HG03025 (cell line): ENCODE measurements around the gene CPVL.

ENCODE experiments used
- ATAC-seq: cut with Tn5 transposase; IDR thresholded peaks from one replicate; pipeline ENCODE4 v1.9.1; 2021; ENCODE audit warnings: mild to moderate bottlenecking, moderate library complexity; ENCODE audit not compliant: unreplicated experiment, low FRiP score

Gene CPVL

DNA sequence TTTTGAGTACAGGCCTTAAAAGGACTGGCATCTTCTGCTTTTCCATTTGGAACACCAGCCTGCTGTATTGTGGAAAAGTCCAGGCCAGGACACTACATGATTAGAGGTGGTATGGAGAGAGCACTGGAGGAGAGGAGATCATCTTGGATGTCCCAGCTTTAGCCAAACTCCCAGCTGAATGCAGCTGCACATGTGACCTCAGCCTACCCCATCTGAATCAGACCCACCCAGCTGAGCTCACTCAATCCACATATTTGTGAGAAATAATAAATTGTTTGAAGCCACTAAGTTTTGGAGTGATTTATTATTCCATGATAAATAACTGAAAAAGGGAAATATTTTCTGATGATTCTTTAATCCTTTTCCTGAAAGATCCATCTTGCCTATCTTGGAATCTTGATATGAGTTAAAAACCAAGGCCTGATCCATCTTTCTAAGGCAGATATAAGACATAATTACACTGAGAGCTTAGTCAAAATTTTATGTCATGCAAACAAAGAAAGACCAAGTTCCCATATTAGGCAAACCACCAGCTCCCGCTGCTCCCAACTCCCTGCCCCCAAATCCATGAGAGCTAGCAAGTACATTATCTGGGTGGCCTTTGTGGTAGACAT is 133.1 kb downstream of the CPVL start:
- ATAC-seq, result no peak

DNA sequence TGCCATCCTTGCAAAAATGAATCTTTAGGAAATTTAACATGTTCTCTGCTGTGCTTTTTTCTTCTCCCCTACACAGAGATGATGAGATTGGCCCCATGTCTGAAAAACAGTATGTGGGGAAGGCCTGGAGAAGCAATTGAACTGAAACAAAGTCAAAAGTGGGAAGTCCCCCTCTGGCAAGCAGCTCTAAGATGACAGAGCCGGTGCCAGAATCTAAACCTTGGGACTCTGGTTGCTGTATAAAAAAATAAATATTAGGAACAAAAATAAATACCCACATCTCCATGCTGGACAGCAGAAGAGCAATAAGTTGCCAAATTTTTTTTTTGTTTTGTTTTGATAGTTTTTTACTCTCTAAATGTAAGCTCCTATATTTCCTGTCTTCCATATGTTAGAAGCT is 136.4 kb downstream of the CPVL start:
- no peak for ATAC-seq

DNA sequence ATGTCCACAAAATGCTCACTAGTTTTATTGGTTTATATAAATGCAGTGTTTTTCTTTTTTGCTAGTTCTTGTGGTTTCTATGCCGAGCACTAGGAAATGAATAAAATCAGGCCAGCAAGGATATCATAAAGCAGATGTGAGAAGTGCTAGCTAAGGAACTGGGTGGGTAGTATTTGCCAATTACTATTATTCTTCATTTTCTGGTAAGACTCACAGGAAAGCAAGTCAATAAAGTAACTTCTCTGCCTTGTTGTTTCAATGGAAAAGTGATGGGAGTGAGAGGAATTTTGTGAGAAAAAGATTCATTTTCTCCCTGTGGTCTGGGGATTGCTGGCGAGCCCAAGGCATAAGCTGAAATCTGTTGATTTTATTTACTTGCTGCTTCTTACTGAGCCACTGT is 137.7 kb downstream of the CPVL start:
- no peak for ATAC-seq

DNA sequence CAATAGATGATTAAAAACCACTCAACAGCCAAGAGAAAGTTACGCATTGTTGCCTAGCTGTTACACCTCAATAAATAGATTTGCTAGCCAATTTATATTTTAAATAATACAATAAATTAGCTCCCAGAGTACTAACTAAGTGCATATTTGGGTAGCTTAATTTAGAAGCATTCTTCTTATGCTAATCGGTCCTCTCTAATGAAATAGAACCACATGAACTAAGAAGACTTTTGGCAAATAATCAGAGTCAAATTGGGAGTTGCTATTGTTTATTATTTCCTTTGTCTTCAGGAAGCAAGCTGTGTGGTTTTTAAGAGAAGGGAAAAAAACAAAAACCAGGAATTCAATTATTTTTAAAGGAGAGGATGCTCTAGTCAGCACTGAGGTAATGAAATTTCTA is 139.2 kb downstream of the CPVL start:
- no peak for ATAC-seq

DNA sequence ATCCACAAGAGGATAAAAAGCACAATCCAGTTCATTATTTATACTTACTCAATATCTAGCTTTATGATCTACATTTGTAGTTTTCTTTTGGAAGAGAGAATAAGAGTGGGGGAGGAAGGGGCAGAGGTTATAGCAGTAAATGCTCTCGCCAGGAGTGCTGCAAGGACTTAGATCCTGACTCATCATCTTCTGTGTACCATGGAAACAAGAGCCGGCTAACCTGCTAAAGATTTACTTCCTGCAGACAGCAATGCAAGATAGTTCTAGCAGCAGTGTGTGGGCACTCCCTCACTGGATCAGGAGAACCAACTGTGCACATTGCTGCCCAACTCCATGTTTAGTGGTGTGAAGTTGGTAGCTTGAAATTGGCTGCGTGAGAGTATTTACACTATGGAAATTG is 140.5 kb downstream of the CPVL start:
- ATAC-seq, result no peak

DNA sequence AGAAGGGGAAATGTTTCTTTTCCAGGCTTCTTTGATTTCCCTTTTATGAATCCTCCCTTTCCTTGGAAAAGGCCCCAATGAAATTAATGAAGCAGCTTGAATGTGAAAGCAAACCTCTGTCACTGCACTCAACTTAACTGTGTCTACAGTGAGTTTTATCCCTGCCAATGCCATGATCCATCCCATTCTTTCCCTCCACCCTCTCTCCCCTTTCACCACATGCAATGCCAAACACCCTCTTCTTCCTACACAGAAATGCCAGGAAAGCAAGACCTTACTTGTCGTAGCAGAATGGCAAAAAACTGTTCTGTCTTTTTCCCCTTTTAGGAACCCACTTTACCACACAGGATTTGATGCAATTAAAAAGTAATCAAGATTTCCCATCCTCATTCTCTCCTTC is 140.9 kb downstream of the CPVL start:
- ATAC-seq, result no peak

DNA sequence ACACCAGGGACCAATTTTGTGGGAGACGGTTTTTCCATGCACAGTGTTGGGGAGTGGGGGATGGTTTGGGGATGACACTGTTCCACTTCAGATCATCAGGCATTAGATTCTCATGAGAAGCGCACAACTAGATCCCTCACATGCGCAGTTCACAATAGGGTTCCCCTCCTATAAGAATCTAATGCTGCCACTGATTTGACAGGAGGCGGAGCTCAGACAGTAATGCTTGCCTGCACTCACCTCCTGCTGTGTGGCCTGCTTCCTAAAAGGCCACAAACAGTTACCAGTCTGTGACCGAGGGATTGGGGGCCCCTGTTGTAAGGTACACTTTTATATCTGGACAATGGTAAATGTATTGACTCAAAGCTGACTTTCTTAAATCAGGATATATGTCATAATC is 142.6 kb downstream of the CPVL start:
- no peak for ATAC-seq

DNA sequence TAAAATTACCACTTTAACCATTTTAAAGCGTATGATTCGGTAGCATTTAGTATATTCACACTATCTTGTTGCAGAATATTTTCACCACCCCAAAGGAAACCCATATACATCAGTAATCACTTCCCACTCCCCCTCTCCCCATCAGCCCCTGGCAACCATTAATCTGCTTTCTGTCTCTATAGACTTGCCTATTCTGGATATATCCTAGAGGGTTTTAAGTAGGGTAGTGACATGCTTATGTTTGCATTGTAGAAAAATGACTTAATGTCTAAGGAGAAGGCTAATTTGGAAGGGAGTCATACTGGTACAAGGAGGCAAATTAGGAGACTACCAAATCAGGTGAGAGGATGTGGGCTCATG is 145.6 kb downstream of the CPVL start:
- ATAC-seq, result no peak

DNA sequence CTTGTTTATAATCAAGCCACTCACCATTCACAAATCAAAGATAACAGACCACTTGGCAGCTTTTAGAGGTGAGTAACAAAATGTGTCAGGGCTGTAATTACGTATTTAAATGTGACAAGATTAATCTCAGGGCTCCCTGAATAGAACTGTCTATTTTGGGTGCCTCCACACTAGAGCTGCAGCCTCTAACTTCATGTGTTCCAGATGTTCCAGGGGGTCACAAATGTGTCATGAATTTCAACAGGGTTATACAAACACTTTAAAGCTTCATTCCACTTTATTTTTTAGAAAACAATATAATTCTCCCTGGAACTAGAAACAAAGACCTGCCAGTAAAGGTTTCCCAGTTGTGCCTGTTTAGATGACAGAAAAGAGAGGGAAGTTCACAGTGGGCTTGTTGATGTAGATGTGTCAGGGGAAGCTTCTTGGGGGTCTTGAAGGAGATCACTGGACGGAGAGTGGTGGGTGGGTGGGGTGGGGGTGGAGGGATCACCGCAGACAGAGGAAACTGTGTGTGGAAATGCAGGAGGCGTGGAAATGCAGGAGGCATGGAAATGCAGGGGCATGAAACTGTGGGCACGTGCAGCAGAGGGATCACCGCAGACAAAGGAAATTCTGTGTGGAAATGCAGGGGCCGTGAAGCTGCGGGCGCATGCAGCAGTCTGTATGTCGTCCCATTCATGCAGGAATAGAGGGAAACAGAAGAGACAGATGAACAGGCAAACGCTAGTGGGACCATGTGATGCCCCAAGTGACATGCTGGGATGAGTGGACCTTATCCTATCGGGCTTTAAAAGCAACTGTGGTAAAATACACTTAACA is 146.2 kb downstream of the CPVL start:
- no peak for ATAC-seq

DNA sequence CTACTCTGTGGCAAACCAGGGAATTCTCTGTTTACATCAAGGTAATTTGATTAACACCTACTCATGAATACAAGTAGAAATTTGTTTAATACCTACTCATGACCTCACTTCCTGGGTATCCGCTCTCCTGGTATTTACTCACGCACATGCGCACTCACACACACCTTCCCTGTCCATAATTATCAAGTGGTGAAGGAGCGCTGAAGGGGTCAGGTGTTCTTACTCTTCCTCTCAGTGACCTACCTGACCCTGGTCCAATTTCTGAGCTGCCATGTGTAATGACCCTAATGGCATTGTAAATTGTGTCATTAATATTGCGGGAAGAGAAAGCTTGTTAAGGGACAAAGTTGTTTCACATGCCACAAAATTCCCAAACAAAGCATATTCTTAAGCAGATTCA is 146.9 kb downstream of the CPVL start:
- no peak for ATAC-seq

DNA sequence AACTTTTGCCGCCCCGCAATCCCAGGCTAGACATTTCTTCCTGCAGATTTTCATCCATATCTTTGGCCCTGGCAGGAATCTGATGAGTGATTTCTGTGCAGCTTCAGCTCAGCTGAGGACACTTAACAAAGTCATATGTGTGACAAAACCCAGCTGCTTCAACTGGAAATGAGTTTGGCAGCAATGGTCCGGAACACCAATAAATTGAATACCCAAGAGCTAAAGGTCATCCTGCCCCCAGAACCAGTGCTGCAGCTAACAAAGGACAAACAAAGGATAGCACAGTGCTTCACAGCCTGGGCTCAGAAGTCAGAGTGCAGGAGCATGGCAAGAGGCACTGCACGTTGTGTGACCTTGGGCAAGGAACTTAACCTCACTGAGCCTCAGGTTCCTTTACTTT is 148.2 kb downstream of the CPVL start:
- no peak for ATAC-seq

DNA sequence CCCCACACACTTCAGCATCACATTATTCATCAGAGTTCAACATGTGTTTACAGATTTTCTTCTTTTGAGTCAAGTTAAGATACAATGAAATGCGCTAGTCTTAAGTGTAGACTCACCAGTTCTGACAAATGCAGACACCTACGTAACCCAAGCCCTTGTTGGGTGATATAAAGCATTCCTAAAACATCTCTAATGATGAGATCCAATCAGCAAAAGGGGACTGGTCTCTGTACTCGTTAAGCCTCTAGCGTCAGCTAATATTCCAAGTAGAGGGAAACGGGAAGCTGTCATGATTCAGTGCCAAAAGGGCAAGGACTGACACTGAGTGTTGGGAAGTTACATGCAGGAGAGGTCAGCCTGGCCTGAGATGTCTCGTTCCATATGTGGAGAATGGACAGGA is 149.5 kb downstream of the CPVL start:
- ATAC-seq, result no peak

DNA sequence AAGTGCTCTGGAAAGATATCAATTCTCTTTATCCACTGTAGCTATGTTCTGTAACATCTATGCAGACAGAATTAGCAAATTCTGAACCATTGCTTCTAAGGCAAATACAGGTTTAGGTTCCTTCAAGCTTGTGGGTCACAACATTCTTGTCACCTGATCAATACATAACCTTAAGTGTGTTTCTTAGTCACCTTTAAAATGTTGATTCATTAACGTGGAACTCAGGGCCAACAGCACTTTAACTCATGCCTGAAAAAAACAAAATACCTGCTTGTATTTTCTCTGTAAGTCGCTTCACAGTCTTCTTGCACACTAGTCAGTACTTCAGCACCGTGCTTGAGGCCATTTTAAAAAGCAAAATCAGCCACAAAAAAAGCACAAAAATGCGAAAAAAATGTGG is 153.0 kb downstream of the CPVL start:
- ATAC-seq, result no peak

DNA sequence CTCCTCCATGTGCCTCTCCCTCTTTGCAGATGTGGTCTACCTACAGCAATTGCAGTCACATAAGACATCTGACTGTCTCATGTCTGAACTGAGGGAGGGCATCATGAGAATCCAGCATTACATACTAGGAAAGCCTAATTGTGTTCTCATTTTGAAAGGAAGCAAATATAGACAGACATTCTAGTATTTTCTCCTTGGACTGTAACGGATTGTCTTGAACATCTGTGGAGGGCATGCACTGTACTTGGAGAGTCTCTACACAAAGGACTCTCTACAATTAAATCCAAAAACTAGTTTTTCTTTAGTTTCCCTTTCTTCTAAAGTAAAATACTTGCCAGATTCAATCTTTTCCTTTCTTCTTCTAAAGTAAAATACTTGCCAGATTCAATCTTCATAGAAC is 153.5 kb downstream of the CPVL start:
- ATAC-seq, result no peak

DNA sequence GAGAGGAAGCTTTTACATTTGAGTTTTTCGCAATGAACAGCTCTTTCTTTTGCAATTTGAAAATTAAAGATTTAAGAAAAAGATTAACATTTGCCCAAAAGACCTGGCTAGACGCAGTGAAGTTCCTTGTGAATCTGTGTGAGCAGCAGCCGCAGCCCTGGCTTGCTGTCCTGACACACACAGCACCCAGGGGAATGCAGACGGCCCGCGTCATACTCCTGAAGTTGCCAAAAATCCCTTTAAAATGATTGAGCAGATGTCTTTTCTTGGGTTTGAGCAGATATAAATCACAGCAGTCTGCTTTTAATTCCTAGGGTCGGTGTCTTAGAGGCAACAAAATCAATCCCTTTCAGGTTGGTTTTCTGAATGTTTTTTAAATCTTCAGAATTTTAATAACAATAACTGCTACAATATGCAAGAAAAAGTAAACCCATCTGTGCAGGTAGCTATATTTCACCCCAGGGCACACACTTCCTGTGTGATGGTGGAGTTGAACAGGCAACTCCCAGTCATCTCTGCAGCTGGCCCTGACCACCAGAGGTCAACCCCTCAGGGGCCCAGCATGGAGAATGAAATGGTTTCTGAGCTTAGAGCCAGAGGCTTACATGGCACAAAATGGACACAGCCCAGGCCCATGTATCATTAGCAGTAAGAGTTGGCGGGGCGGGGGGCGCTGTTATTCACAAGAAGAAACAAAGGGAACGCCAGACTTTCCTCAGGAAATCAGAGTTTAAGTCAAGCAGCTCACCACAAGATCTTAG is 156.0 kb downstream of the CPVL start:
- no peak for ATAC-seq

DNA sequence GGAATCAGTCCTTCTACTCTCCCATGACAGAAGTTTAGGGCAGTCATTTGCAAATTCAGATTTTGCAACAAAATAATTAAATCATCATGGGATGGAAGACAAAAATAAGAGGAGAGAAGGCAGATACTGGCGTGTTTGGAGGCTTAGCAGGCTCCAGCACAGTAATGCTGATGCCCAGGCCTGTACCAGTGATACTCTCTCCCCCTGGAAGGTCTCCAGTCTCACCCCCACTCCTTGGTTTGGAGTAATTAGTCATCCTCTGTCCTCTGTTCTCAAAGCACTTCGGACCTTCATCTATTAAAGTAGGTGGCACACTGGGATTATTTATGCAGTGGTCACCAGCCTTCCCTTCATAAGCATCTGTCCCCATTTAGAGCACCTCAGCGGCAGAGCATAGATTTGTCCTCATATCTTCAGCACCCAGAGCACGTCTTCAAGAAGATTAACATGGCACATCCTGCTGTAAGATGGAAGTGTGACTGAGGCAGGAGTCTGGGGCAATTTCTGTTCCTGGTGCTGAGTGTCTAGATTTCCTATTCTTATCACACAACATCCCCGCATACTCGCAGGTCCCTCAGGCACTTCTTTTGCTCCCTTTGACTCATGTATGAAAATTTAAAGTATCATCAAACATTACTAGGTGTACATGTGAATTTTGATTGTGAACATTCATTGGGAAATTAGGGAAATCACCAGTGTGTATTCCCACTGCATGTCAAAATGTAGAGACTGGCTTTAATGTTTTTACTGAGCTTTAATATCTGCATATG is 156.9 kb downstream of the CPVL start:
- no peak for ATAC-seq

DNA sequence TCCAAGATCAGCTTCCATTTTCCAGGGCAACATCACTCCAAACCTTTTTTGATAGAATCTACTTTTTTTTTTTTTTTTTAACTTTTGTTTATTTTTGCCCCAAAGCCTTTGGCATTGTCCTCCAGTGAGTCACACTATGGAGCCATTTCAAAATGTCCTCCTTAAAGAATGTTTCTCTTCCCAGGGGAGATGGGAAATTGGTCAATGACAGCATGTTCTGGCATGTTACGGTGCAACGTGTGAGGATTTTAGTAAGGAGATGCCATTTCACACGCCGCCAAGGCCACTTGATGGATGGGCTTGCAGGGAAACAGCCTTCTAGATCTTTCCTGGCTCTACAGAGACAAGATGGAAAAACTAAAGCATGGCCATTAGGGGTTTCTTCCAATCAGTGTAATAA is 157.5 kb downstream of the CPVL start:
- ATAC-seq, result no peak

DNA sequence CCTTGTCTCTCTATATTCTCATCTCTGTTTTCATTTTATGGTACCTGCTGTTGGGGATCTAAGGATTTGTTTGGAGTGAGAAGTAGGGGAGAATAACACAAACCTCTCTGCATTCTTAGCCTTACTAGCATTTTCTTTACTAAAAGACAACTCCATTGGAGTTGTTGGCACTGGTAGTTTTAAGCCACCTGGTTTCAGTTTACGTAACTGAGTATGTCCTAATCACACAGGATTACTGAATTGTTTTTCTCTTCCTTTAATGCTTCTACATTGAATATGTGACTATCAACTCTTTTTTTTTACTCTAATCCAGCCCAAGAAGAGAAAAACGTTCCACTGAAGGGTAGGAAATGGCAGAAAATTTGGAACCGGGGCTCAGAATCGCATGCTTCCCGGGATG is 158.2 kb downstream of the CPVL start:
- no peak for ATAC-seq

DNA sequence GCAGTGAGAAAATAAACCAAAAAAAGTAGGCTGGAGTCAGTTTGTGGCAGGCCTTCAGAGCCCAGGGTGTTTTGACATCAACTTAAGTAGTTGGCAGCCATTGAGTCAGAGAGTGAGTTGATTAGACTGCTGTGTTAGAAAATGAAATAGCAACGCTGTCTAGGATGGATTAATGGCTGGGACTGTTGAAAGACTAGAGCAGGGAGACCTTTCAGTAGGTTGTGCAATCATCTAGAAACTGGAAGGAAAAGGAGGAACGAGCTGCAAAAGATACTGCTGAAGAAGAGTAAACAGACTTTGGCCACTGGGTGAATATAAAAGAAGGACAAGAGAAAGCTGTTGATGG is 159.6 kb downstream of the CPVL start:
- no peak for ATAC-seq

DNA sequence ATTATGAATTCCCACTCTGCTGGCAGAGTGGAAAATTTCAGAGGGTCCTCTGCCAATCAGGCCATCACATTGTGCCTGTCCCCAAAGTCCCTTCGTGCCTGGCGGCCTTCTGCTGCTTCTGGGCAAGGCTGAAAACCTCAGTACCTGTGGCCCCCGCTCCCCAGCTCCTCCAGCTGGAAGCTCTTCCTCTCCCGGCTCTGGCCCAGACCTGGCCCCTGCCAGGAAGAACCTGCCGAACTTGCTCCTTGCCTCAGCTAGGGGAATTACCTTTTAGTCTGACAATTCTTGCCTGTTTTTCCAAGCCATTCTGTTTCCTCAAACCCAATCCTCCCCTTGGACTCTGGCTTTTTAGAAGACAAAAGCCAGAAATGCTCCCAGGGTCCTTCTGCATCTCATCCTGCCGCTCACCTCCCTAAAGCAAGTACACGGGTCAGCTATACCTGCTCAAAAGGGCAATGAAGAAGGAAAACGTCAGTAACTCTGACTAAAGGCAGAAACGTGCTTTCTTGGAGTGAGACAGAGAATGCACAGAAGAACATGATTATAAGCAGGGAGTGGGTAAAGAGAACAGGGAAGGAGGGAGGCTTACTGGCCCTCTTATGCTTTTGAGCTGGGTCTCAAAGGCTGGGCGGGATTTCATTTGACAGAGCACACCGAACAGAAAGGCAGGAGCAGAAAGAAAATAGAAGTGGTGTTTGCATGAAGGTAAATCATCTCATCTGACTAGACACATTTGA is 160.1 kb downstream of the CPVL start:
- no peak for ATAC-seq
